ENCODE data around the gene B3GAT1.
A peak's percentile ranks its signal among the peaks of the same experiment; 100 is the strongest.

Gene B3GAT1

GRCh38 chr11:134371436-134372185, 40.4 kb downstream of the B3GAT1 start:
- DNase-seq: no peak

- no peak for DNase-seq
Measured at GRCh38 chr11:134370526-134371435, 41.3 kb downstream of the B3GAT1 start.

GRCh38 chr11:134369656-134370525, 42.2 kb downstream of the B3GAT1 start:
- no peak for DNase-seq

GRCh38 chr11:134367781-134368180, 44.3 kb downstream of the B3GAT1 start:
- DNase-seq: no peak

GRCh38 chr11:134366254-134366653, 45.8 kb downstream of the B3GAT1 start:
- no peak for DNase-seq

GRCh38 chr11:134365011-134365925, 46.8 kb downstream of the B3GAT1 start:
- no peak for DNase-seq

GRCh38 chr11:134364261-134364660, 47.8 kb downstream of the B3GAT1 start:
- DNase-seq: no peak

GRCh38 chr11:134363592-134363991, 48.5 kb downstream of the B3GAT1 start:
- no peak for DNase-seq

GRCh38 chr11:134363161-134363560, 48.9 kb downstream of the B3GAT1 start:
- DNase-seq: no peak

- no peak for DNase-seq
Measured at GRCh38 chr11:134362192-134362901, 49.7 kb downstream of the B3GAT1 start.

- DNase-seq: no peak
Measured at GRCh38 chr11:134361661-134362060, 50.4 kb downstream of the B3GAT1 start.

- peak; percentile 56 for DNase-seq
Measured at GRCh38 chr11:134360050-134360835, 51.8 kb downstream of the B3GAT1 start.

GRCh38 chr11:134359646-134360045, 52.4 kb downstream of the B3GAT1 start:
- DNase-seq: no peak

GRCh38 chr11:134358856-134359490, 53.1 kb downstream of the B3GAT1 start:
- no peak for DNase-seq

GRCh38 chr11:134358165-134358855, 53.7 kb downstream of the B3GAT1 start:
- DNase-seq: no peak

GRCh38 chr11:134357545-134357839, 54.5 kb downstream of the B3GAT1 start:
- DNase-seq: no peak

- DNase-seq: no peak
Measured at GRCh38 chr11:134356656-134357544, 55.1 kb downstream of the B3GAT1 start.

GRCh38 chr11:134355656-134356055, 56.4 kb downstream of the B3GAT1 start:
- DNase-seq: no peak
